ENCODE data around the gene OOSP2.

The OOSP2 gene

DNA sequence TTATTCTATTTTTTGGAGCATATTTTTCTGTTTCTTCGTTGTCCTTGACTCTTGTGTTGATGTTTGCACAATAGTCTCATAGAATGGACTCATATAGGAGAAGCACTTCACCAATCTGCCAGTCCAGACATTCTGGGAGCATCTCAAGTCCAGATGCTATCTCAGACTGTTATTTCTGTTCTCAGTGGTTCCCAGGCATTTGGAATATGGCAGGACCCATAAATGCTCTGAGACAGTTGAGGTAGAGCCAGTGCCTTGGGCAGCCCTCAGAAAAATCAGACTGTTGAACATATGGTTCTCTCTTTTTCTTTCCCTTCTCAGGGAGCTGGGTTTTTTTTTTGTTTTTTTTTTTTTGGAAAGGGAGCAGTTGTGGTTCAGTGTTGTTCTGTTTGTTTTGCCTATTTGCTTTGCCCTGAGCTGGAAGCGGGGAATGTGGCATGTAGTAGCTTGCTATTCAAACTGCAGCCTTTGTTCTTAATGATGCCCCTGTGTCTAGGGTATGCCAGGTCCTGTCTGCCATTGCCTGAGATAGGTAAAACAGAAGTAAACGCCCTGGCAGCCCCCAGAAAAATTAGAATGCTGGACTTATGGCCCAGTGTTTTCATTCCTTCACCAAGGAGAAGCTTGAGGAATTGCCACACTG lies 44.5 kb downstream of the OOSP2 start:
- H3K36me3 ChIP-seq = no peaks in the 10 kb centered on the region
- H3K4me3 ChIP-seq (ENCODE audit: low read depth in 1 of 2, low read length in 1 of 2) = no peak overlapping the region
- H3K9me3 ChIP-seq = no peaks in the 10 kb centered on the region
- no peaks in the 10 kb centered on the region for H3K27me3 ChIP-seq
- no peak overlapping the region for H3K27ac ChIP-seq
- TF ChIP-seq, protein P1, sequence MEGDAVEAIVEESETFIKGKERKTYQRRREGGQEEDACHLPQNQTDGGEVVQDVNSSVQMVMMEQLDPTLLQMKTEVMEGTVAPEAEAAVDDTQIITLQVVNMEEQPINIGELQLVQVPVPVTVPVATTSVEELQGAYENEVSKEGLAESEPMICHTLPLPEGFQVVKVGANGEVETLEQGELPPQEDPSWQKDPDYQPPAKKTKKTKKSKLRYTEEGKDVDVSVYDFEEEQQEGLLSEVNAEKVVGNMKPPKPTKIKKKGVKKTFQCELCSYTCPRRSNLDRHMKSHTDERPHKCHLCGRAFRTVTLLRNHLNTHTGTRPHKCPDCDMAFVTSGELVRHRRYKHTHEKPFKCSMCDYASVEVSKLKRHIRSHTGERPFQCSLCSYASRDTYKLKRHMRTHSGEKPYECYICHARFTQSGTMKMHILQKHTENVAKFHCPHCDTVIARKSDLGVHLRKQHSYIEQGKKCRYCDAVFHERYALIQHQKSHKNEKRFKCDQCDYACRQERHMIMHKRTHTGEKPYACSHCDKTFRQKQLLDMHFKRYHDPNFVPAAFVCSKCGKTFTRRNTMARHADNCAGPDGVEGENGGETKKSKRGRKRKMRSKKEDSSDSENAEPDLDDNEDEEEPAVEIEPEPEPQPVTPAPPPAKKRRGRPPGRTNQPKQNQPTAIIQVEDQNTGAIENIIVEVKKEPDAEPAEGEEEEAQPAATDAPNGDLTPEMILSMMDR (IDR thresholded peaks at IDR 0.05) = no peak
- H3K4me1 ChIP-seq (ENCODE audit: control insufficient read depth in 1 of 2, insufficient read depth in 1 of 2, low read depth in 1 of 2, low read length in 1 of 2) = no peaks in the 10 kb centered on the region

DNA sequence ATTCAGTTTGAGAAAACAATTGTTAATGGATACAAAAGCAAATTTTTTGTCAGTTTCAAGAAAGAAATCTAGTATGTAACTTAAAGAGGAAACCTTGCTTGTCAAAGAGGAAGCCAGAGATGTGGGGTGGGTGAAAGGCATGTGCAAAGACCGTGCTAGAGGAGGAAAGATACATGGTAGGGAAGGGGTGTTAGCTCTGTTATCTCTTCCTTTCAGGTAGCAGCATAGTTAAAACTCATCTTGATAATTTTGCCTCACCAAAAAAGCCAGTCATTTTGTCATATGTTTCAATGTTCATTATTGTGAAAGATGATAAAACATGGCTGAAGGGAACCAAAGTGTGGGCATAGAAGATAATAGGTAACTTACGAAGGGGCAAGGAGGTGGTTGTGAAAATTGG lies 45.7 kb downstream of the OOSP2 start:
- no peaks in the 10 kb centered on the region for H3K9me3 ChIP-seq
- H3K27ac ChIP-seq = no peak overlapping the region
- no peaks in the 10 kb centered on the region for H3K36me3 ChIP-seq
- H3K27me3 ChIP-seq = no peaks in the 10 kb centered on the region
- no peak overlapping the region for H3K4me3 ChIP-seq (ENCODE audit: low read depth in 1 of 2, low read length in 1 of 2)
- H3K4me1 ChIP-seq (ENCODE audit: control insufficient read depth in 1 of 2, insufficient read depth in 1 of 2, low read depth in 1 of 2, low read length in 1 of 2) = no peaks in the 10 kb centered on the region
- TF ChIP-seq, protein P1 (IDR thresholded peaks at IDR 0.05) = no peak

DNA sequence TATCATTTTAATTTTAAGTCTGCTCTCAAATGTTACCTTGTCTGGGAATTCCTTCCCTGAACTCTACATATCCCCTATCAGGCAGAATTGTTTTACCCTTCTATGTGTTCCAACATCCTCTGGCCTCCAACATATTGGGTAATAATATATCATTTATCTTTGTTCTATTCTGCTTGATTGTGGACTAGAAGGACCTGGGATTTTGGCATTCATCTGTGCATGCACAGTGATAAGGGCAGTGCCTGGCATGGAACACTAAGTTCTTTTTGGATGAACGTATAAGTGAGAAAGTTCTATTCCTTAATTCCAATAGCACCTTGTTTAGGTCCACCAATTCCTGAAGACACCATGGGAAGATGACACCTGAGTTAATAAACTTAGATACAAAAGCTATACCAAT lies 47.0 kb downstream of the OOSP2 start:
- no peak overlapping the region for H3K4me3 ChIP-seq (ENCODE audit: low read depth in 1 of 2, low read length in 1 of 2)

DNA sequence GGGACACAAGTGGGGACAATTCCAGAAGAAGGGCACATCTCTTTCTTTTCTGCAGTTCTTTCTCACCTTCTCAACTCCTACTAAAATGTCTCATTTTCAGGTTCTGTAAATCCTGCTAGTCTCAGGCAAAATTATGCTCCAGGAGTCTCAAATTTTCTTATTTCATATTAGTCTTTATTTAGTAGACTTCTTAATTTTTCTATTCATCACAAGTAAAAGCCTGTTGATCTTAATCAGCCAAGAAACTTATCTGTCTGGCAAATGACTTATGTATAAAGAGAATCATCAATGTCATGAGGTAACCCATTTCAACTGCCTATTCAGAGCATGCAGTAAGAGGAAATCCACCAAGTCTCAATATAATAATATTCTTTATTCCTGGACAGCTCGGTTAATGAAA lies 48.2 kb downstream of the OOSP2 start, which contains the start of gene MS4A2:
Gene MS4A2 (plus strand): TSS at position 301 of the 400 bp plus-strand sequence. CDS start 102 bp downstream, outside the sequence.
- Histone ChIP-seq H3K4me1 (ENCODE audit: control insufficient read depth in 1 of 2, insufficient read depth in 1 of 2, low read depth in 1 of 2, low read length in 1 of 2) (no peaks in the 10 kb centered on the region), H3K4me3 (ENCODE audit: low read depth in 1 of 2, low read length in 1 of 2) (no peak within 1 kb of the TSS), H3K27ac (no peak within 1 kb of the TSS), H3K9me3 (no peaks in the 10 kb centered on the region), H3K36me3 (no peaks in the 10 kb centered on the region), H3K27me3 (no peaks in the 10 kb centered on the region)
- TF ChIP-seq, protein P1 (IDR thresholded peaks at IDR 0.05) = no peak

More for the DNA sequence above, 47.0 kb downstream of the OOSP2 start:
- Histone ChIP-seq H3K9me3 (no peaks in the 10 kb centered on the region), H3K36me3 (no peaks in the 10 kb centered on the region), H3K27me3 (no peaks in the 10 kb centered on the region), H3K4me1 (ENCODE audit: control insufficient read depth in 1 of 2, insufficient read depth in 1 of 2, low read depth in 1 of 2, low read length in 1 of 2) (no peaks in the 10 kb centered on the region), H3K27ac (no peak overlapping the region)
- TF ChIP-seq, protein P1 (IDR thresholded peaks at IDR 0.05) = no peak

DNA sequence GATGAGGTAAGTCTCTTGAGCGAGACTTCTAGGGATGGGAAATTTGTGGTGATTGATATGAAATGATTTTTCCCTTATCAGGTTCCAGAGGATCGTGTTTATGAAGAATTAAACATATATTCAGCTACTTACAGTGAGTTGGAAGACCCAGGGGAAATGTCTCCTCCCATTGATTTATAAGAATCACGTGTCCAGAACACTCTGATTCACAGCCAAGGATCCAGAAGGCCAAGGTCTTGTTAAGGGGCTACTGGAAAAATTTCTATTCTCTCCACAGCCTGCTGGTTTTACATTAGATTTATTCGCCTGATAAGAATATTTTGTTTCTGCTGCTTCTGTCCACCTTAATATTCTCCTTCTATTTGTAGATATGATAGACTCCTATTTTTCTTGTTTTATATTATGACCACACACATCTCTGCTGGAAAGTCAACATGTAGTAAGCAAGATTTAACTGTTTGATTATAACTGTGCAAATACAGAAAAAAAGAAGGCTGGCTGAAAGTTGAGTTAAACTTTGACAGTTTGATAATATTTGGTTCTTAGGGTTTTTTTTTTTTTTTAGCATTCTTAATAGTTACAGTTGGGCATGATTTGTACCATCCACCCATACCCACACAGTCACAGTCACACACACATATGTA lies 55.4 kb downstream of the OOSP2 start:
- no peaks in the 10 kb centered on the region for H3K27me3 ChIP-seq
- TF ChIP-seq, protein P1 (IDR thresholded peaks at IDR 0.05) = no peak
- H3K4me1 ChIP-seq (ENCODE audit: control insufficient read depth in 1 of 2, insufficient read depth in 1 of 2, low read depth in 1 of 2, low read length in 1 of 2) = no peaks in the 10 kb centered on the region

More for the DNA sequence above, 55.4 kb downstream of the OOSP2 start:
- H3K36me3 ChIP-seq = no peaks in the 10 kb centered on the region
- H3K4me3 ChIP-seq (ENCODE audit: low read depth in 1 of 2, low read length in 1 of 2) = no peak overlapping the region
- H3K27ac ChIP-seq = no peak overlapping the region
- H3K9me3 ChIP-seq = no peaks in the 10 kb centered on the region
